Measurements from ENCODE around the gene TOP1.

TOP1 gene

DNA sequence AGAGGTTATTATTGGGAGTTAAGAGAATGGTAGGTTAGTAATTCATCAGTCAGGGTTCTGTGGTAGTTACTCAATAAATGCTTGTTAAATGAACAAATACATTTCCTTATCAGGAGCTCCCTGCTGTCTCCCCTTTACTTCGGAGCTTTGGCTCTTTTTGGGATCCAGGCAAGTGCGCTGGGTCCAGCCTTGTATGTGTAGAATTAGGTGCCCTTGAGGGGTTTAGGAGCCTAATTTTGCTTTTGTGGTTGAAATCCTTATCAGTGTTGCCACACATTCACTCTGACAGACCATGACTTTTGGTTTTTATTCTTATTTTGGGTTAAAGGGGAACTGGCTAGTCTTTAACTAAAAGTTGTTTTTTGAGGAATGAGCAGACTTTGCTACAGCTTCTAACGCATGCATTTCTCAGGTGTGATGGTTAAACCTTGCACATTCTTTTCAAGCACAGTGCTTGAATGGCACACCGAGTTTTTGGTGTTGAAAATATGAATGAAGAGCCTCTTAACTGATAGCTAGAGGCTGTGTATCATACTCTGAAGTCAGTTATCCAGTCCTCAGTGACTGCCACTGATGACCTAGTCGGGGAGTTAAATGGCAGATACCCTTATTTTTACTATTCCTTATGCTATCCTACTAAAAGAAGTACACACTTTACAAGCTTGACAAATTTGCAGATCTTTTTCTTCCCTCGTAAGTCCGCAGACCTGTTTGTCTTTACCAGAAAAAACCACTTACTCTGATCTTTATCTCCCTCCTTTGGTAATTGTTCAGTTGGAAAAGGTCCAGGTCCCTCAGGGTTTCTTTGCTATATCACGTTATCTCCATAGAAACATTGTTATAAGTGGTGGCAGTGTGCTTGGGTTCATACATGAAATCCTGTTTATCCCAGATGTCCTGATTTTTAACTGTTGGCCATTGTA, 58.0 kb downstream of the TOP1 start:
- no peak overlapping the region for H3K4me3 ChIP-seq (replicated peaks; ENCODE audit: low read depth, low read length)
- TF ChIP-seq, protein P1, sequence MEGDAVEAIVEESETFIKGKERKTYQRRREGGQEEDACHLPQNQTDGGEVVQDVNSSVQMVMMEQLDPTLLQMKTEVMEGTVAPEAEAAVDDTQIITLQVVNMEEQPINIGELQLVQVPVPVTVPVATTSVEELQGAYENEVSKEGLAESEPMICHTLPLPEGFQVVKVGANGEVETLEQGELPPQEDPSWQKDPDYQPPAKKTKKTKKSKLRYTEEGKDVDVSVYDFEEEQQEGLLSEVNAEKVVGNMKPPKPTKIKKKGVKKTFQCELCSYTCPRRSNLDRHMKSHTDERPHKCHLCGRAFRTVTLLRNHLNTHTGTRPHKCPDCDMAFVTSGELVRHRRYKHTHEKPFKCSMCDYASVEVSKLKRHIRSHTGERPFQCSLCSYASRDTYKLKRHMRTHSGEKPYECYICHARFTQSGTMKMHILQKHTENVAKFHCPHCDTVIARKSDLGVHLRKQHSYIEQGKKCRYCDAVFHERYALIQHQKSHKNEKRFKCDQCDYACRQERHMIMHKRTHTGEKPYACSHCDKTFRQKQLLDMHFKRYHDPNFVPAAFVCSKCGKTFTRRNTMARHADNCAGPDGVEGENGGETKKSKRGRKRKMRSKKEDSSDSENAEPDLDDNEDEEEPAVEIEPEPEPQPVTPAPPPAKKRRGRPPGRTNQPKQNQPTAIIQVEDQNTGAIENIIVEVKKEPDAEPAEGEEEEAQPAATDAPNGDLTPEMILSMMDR (IDR thresholded peaks at IDR 0.05; ENCODE audit: low read depth, low read length, missing control alignments), result no peak
- DNase-seq (ENCODE audit: extremely low read depth, low read depth), result no peak

DNA sequence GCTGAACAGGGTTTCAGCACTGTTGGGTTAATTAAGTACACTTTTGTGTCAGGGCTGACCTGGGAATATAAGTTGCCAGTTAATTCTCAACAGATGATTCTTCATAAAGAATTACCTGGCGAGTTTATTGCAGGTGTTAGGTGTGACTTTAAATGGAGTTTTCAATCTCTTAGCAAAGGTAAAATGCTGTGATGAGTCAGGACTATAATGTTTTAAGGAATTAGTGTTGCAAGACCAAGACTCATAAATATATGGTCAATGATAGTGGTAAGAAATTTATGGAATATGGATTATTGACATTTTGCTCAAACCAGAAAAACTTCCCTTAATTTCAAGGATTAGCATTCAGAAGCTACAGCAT, 58.7 kb downstream of the TOP1 start:
- no peak for DNase-seq (ENCODE audit: extremely low read depth, low read depth)
- H3K4me3 ChIP-seq (replicated peaks; ENCODE audit: low read depth, low read length), result no peak overlapping the region
- TF ChIP-seq, protein P1 (IDR thresholded peaks at IDR 0.05; ENCODE audit: low read depth, low read length, missing control alignments), result no peak

DNA sequence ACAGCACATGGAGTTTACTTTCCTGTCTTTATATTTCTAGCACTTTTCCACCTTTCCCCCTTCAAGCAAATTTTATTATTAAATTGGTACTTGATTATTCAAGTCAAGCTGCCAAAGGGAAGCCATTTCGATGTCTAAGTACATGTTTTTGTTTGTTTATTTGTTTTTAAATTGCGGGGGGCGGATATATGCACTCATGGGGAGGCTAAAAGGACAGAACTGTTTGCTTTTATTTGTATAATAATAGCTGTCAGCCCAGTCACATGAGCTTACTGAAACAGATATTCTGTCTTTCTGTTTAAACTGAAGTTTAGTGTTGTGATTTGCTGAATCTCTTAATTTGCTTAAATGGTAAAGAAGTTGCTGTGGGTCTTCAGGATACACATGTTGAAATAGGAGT, 59.2 kb downstream of the TOP1 start:
- TF ChIP-seq, protein P1 (IDR thresholded peaks at IDR 0.05; ENCODE audit: low read depth, low read length, missing control alignments), result no peak
- DNase-seq (ENCODE audit: extremely low read depth, low read depth), result no peak

DNA sequence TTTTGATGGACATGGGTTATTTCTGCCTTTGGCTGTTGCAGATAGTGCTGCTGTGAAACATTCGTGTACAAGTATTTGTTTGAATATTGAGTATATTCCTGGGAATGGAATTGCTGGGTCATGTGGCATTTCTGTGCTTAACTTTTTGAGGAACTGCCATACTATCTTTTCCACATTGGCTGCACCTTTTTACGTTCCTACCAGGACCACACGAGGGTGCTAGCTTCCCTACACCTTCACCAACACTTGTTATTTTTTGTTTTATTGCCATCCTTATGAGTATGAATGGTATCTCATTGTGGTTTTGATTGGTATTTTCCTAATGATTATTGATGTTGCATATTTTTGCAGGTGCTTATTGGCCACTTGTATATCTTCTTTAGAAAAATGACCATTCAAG, 60.9 kb downstream of the TOP1 start:
- DNase-seq (ENCODE audit: extremely low read depth, low read depth), result no peak
- TF ChIP-seq, protein P1 (IDR thresholded peaks at IDR 0.05; ENCODE audit: low read depth, low read length, missing control alignments), result no peak
- H3K4me3 ChIP-seq (replicated peaks; ENCODE audit: low read depth, low read length), result no peak overlapping the region

More for the DNA sequence above, 59.2 kb downstream of the TOP1 start:
- no peak overlapping the region for H3K4me3 ChIP-seq (replicated peaks; ENCODE audit: low read depth, low read length)

DNA sequence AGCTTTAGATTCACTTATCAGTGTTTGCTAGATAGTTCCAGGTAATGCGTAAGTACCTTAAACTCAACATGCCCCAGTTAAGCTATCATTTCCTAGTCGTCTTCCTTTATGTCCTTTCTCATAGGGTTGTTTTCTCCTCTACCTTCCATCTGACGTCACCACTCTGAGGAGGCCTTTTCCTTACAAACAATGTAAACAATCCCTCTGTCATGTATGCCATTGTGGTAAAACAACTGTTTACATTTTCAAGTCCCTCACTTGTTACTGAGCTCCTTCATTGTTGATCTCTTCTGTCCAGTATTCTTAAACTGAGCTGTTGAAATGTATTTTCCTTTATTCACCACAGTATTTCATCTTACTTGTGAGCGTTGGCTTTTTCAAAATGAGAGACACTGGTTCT, 63.3 kb downstream of the TOP1 start:
- no peak for DNase-seq (ENCODE audit: extremely low read depth, low read depth)
- TF ChIP-seq, protein P1 (IDR thresholded peaks at IDR 0.05; ENCODE audit: low read depth, low read length, missing control alignments), result no peak
- no peak overlapping the region for H3K4me3 ChIP-seq (replicated peaks; ENCODE audit: low read depth, low read length)

DNA sequence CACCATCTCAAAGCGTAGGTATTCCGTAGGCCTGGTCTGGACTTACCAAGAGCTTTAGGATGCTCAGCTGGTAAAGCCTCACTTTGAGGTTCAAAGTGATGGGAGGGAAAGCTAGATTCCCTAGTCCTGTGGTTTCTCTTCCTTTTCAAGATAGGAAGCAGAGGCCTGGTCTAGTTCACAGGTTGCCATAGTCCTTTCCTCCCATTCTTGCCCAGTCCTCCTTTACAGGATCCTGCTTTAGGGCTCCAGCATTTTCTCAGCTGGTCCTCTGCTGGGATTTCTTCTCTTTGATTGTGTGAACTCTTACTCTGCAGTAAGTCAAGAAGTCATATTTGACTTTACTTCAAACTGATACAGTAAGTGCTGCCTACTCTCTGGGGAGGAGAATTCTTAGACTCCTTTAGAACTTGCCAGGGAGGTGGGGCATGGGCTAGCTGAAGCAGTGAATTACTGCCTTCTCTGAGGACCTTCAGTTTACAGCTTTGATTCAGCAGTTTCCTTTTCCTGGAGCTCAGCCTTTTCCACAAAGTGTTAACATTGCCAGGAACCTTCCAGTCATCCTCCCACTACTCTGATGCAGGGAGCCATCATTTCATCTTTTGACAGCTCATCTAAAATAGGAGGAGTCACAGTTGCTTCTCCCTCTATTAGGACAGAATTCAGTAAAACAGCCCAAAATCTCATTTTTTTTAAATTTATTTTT, 65.9 kb downstream of the TOP1 start:
- TF ChIP-seq, protein P1 (IDR thresholded peaks at IDR 0.05; ENCODE audit: low read depth, low read length, missing control alignments), result no peak
- no peak for DNase-seq (ENCODE audit: extremely low read depth, low read depth)
- no peak overlapping the region for H3K4me3 ChIP-seq (replicated peaks; ENCODE audit: low read depth, low read length)
